ENCODE results near the gene MAP2K2. TPM values are rescaled to one million over a fixed set of nuclear protein-coding genes. Genes with fewer than 3 reads are reported as not detected.
A peak's percentile ranks its signal among the peaks of the same experiment; 100 is the strongest.

Gene MAP2K2
- polyA plus RNA-seq, 3 donors from 2014 or later = 75.5 to 96.0 (median 86.6) TPM

DNA sequence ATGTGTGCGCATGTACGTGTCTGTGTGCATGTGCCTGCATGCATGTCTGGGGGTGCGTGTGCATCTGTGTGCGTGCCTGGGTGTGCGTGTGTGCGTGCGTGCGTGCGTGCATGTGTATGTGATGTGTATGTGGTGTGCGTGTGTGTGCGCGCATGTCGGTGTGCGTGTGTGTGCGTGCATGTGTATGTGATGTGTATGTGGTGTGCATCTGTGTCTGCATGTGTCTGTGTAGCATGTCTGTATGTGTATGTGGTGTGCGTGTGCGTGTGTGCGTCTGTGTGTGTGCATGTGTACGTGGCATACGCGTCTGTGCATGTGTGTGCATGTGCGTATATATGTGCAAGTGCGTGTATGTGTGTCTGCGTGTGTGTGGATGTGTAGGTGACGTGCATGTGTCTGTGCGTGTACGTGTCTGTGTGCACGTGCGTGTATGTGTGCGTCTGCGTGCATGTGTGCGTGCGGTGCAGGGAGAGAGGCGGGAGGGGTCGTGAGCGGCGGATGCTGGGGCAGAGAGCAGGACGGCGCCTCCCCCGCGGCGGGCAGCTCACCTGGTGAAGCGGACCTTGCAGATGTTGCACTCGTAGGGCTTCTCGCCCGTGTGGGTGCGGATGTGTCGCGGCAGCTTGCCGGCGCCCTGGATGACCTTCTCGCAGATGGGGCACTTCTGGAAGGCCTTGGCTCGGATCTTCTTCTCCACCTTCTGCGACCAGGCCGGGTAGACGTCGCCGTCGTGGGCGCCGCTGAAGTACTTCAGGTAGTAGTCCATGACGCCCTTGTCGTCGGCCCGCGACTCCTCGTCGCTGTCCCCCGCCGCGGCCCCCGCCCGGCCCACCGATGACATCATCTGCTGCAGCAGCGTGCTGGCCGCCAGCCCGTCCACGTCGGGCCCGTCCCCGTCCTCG lies 70.2 kb downstream of the MAP2K2 start:
- Mint-ChIP-seq H3K9me3 (no peaks in the 10 kb centered on the region), H3K4me1 (peaks cover 57 to 59% of the 10 kb centered on the region in 2 donors), H3K27ac (peak overlapping the region; percentile 28 to 87 (median 78)), H3K27me3 (ENCODE audit: low read depth in 3 of 3) (peaks cover 24 to 28% (median 27%) of the 10 kb centered on the region in 3 donors), H3K4me3 (peak overlapping the region; percentile 10 to 60 (median 42)), H3K36me3 (peaks cover 19 to 29% (median 20%) of the 10 kb centered on the region in 3 donors)
- DNase-seq = no peak

DNA sequence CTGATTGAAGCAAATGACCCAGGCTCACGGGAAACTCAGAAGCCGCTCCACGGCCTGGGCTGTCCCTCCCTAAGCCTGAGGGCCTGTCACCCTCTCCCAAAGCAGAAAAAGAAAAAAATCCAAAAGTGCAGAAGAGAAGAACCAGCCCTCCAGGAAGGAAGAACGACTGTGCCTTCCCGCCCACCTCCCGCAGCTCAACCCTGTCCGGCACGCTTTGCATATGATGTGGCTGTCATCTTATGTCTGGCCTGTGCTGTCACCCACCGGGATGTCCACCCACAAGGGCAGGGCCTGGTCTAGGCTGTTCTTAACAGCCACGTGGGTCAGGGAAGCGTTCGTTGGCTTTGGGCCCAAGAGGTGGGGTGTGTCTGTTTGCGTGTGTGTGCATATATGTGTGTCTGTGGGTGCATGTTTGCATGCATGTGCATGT lies 70.9 kb downstream of the MAP2K2 start:
- Mint-ChIP-seq H3K27me3 (ENCODE audit: low read depth in 3 of 3) (peaks cover 22 to 25% (median 24%) of the 10 kb centered on the region in 3 donors), H3K4me3 (peak overlapping the region; percentile 10 to 60 (median 25)), H3K36me3 (peaks cover 19 to 29% (median 20%) of the 10 kb centered on the region in 3 donors), H3K27ac (peak overlapping the region; percentile 28 to 87 (median 78)), H3K9me3 (no peaks in the 10 kb centered on the region), H3K4me1 (peaks cover 56 to 57% of the 10 kb centered on the region in 2 donors)
- no peak for DNase-seq

DNA sequence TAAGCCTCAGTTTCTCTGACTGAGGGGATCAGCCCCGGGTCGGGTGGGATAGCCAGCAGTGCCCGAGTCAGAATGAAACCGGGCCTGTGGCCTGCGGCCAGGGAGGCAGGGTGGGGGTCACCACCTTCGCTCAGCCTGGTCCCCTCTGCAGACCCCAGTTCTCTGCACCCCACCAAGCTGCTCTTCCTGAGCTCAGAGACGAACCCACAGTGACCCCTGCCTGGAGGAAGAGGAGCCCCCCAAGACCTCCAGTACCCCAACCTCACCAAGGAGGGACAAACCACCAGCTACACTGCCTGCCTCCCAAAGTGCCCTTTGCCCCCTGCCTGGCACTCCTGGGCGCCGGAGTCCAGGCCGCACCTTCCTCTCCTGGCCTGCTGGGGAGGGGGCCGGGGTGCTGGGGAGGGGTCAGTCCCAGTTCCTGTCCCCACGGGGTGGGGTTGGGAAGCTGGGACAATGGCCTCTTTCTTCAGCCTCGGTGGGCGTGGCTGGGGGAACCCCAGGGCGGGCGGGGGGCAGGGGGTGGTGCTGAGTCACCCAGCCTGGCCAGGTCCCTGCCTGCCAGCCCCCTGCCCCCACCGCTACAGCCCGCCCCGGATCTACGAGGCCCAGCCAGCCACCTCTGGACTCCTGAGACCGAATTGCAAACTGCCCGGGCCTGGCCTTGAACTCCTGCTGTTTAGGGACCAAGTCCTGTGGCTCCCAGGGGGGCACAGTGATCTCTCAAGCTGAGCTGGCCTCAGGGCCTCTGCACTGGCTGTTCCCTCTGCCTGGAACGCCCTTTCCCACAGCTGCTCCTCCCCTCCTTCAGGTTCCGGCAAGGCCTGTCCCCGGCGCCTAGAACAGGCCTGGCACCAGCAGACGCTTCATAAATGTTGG lies 71.6 kb downstream of the MAP2K2 start:
- Mint-ChIP-seq H3K27ac (peak overlapping the region; percentile 39 to 88 (median 68)), H3K4me1 (peaks cover 49 to 51% of the 10 kb centered on the region in 2 donors)
- no peak for DNase-seq

DNA sequence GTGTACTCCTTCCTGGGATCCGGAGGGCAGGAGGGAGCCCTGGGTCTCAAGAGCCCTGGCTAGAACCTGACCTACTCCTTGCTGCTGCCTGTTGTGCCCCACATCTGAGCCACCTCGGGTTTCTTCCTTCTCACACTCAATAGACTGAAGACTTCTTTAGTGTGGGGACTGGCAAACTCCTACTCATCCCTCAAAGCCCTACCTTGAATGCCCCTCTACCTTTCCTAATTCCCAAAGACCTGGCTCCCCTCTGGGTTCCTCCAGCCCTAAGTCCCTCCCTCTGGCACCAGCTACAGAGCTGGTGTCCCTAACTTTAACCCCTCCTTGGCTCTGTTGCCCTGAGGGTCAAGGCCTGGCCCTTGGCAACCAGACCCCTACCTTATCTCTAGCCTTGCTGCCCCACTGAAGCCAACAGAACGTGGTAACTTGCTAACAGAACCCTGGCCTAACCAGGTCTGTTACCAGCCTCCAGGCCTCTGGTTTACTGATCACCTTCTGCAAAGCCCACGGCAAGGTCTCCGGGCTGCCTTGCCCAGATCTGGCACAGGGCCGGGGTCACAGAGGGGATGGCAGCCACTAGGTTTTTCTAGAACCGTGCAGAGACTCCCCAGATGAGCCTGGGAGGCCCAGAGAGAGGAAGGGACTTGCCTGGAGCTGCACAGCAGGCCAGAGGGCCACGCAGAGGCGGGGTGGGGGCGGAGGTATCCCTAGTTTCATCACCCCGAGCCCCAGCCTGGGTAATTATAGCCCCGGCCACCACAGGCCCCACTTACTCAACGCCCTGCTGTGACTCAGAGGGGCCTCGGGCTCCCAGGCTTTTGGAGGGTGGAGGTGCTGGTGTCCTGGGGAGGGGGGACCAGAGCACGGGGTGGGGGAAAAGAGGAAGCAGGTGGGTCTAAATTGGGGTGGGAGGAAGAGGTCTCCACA lies 72.5 kb downstream of the MAP2K2 start:
- H3K36me3 Mint-ChIP-seq = peaks cover 20 to 31% (median 20%) of the 10 kb centered on the region in 3 donors
- no peaks in the 10 kb centered on the region for H3K9me3 Mint-ChIP-seq
- peaks cover 14 to 19% (median 16%) of the 10 kb centered on the region in 3 donors for H3K27me3 Mint-ChIP-seq (ENCODE audit: low read depth in 3 of 3)
- peaks cover 47 to 51% of the 10 kb centered on the region in 2 donors for H3K4me1 Mint-ChIP-seq
- DNase-seq = no peak
- peak overlapping the region; percentile 82 to 90 (median 86) for H3K27ac Mint-ChIP-seq
- H3K4me3 Mint-ChIP-seq = peak overlapping the region in 2 of 5 donors; percentile 27 to 64

More for the DNA sequence above, 71.6 kb downstream of the MAP2K2 start:
- Mint-ChIP-seq H3K9me3 (no peaks in the 10 kb centered on the region), H3K4me3 (peak overlapping the region in 3 of 5 donors; percentile 6 to 60 (median 58)), H3K27me3 (ENCODE audit: low read depth in 3 of 3) (peaks cover 18 to 20% (median 20%) of the 10 kb centered on the region in 3 donors), H3K36me3 (peaks cover 19 to 29% (median 20%) of the 10 kb centered on the region in 3 donors)

DNA sequence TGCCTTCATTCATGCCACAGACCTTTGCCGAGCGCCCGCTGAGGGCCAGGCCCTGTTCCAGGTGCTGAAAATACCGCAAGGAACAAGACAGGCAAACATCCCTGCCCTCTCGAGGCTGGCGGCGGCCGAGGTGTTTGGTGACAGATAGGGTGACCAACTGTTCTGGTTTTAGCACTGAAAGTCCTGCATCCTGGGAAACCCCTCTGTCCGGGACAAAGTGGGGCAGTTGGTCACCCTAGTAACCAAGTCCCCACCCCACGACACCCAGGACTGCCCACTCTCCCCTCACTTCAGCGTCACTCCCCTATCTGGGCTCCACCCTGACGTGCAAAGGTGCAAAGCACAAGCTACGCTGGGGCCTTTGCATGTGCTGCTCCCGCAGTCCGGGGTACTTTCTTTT lies 74.5 kb downstream of the MAP2K2 start:
- DNase-seq = no peak
- Mint-ChIP-seq H3K36me3 (peaks cover 20 to 30% (median 23%) of the 10 kb centered on the region in 3 donors), H3K27ac (peak overlapping the region; percentile 0 to 83 (median 62)), H3K4me1 (peaks cover 40 to 49% of the 10 kb centered on the region in 2 donors), H3K4me3 (peak overlapping the region in 2 of 5 donors; percentile 23 to 52), H3K27me3 (ENCODE audit: low read depth in 3 of 3) (peaks cover 11 to 20% (median 19%) of the 10 kb centered on the region in 3 donors), H3K9me3 (no peaks in the 10 kb centered on the region)

DNA sequence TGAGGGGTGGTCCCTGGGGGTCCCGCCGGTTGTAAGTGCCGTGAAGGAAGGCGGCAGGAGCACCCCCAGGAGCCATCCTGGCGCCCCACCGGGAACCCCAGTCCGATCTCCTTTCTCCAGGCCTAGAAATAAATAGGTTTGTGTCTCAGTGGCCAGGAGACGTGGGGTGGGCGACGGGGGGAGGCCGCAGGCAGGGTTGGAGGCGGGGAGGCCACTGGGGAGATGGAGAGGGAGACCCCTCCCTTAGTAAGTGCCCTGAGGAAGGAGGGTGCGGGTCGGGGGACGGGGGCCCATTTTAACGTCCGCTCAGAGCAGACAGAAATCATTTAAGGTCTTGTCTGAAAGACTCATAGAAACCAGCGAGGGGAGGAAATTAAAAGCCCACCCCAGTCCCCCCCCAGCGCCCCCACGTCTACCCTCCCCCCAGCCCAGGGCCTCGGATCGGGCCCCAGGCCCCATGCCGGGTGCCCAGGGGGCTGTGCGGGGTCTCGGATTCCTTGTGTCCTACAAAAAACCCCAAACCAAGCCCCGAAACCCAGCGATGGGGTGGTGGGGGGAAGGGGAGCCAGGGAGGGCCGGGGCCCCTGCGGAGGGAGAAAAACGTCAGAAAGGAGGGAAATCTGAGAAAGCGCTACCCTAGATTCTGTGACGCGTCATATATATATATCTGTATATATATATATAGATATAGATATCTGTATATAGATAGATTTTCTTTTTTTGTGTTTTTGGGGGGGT lies 76.8 kb downstream of the MAP2K2 start:
- Mint-ChIP-seq H3K27ac (no peak overlapping the region), H3K4me1 (peaks cover 31 to 36% of the 10 kb centered on the region in 2 donors), H3K27me3 (ENCODE audit: low read depth in 3 of 3) (peaks cover 3 to 14% (median 10%) of the 10 kb centered on the region in 3 donors), H3K4me3 (no peak overlapping the region), H3K36me3 (peaks cover 9 to 19% (median 11%) of the 10 kb centered on the region in 3 donors), H3K9me3 (no peaks in the 10 kb centered on the region)
- DNase-seq = no peak

DNA sequence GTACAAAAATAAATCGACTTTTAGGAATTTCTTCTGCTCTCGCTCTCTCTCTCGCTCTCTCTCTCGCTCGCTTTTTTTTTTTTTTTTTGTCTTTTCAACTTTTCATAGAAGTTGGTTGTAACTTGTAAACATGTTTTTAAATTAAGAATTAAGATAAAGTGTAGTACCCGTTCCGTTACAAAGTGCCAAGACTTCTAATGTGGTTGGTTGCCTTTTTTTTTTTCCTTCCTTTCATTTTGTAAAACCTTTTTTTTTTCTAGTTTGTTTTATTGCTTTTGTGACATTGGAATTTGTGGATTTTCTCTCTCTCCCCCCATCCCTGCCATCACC lies 77.6 kb downstream of the MAP2K2 start:
- peaks cover 27 to 33% of the 10 kb centered on the region in 2 donors for H3K4me1 Mint-ChIP-seq
- DNase-seq = no peak

DNA sequence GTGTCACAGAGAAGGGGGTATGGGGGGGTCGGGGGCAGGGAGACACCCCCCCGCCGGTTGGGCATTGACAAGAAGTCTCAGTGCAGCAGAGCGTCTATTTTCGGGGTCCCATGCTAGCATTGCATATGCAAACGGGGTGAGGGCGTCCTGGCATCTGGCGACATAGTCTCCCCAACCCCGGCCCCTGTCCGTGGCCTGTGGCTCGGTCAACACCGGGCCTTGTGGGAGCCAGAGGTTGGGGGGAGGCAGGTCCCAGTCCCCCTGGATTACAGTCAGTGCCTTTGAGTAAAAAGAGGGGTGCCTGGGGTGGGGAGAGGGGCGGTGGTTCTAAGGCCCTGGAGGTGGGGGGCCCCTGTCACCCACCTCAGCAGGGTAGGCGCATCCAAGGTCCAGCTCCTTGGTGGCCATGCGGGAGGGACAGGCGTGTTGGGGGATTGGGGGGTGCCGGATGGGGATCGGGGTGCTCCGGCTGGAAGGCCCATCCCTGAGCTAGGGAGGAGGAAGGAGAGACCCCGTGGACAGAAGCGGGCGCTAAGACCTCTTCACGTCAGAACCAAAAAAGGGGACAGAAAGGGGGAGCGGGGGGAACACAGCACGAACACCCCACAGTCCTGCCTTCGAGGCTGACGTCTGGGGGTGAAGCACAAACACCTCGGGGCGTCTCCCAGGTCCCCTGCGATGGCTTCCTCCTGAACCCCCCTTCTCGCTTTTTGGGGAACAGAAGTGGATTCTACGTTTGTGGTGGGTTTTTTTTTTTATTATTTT lies 78.1 kb downstream of the MAP2K2 start:
- Mint-ChIP-seq H3K27me3 (ENCODE audit: low read depth in 3 of 3) (peaks cover 0 to 16% (median 5%) of the 10 kb centered on the region in 3 donors), H3K36me3 (peaks cover 4 to 14% (median 7%) of the 10 kb centered on the region in 3 donors), H3K9me3 (no peaks in the 10 kb centered on the region), H3K4me1 (peaks cover 23 to 27% of the 10 kb centered on the region in 2 donors), H3K4me3 (no peak overlapping the region), H3K27ac (no peak overlapping the region)
- no peak for DNase-seq

More for the DNA sequence above, 77.6 kb downstream of the MAP2K2 start:
- Mint-ChIP-seq H3K36me3 (peaks cover 8 to 18% (median 9%) of the 10 kb centered on the region in 3 donors), H3K27ac (peak overlapping the region in 3 of 6 donors; percentile 39 to 50 (median 49)), H3K27me3 (ENCODE audit: low read depth in 3 of 3) (peaks cover 1 to 16% (median 9%) of the 10 kb centered on the region in 3 donors), H3K4me3 (no peak overlapping the region), H3K9me3 (no peaks in the 10 kb centered on the region)

DNA sequence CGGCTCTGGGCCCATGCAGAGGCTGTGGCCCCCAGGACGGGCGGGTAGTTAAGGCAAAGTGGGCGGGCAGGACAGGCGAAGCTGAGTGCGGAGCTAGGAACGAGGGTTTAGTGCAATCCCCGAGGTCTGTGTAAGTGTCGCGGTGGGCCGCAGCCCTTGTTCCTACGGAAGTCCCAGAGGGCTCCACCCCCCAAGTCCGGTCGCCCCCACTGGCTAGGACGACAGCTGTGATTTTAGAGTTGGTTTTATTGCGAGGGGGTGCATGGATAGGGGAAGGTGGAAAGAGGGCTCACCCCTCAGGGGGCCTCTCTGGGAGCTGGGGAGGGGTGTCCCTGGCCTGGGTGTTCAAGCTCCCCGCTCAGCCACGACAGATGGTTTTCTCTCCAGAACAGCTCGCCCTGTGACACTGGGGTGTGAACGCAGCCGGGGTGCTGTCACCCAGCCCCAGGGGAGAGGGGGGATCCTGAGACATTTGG lies 78.9 kb downstream of the MAP2K2 start:
- H3K27ac Mint-ChIP-seq = peak overlapping the region in 1 of 6 donors; percentile 23
- no peak overlapping the region for H3K4me3 Mint-ChIP-seq
- H3K4me1 Mint-ChIP-seq = peaks cover 19 to 25% of the 10 kb centered on the region in 2 donors
- H3K36me3 Mint-ChIP-seq = peaks cover 0 to 9% (median 4%) of the 10 kb centered on the region in 3 donors
- DNase-seq = no peak
- no peaks in the 10 kb centered on the region for H3K9me3 Mint-ChIP-seq
- peaks cover 0 to 17% (median 5%) of the 10 kb centered on the region in 3 donors for H3K27me3 Mint-ChIP-seq (ENCODE audit: low read depth in 3 of 3)

DNA sequence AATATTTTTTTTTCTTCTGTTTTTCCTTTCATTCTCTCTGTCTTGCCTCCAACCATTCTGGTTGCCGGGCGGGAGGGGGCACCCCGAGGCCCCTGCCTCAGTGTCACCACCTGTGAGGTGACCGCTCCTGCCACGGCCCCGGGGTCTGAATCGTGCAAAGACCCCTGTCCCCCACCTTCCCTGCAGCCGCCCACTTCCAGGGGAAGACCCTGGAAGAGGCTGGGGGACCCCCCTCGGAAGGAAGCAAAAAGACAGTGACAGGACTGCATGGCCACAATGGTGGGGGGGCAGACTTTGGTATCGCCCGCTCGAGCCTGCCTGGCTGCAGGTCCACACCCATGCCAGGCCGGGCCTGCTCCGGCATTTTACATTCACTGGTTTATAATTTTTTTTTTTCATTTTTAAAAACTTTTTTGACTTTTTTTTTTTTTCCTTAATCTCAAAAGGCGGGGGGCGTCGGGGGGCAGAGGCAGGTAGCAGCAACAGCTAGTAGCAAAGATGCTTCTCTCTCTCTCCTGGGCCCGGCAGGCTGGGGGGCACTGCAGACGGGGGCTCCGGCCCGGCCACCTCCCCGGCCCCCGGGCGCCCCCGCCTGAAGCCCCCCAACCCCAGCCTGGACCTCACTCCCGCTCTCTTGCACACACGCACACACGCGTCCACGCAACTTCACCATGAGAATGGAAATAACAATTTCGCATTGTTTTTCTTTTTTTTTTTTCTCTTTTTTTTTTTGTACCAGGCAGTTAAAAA lies 79.8 kb downstream of the MAP2K2 start:
- H3K9me3 Mint-ChIP-seq = no peaks in the 10 kb centered on the region
- peaks cover 0 to 21% (median 3%) of the 10 kb centered on the region in 3 donors for H3K27me3 Mint-ChIP-seq (ENCODE audit: low read depth in 3 of 3)
- peak overlapping the region in 1 of 6 donors; percentile 23 for H3K27ac Mint-ChIP-seq
- no peak overlapping the region for H3K4me3 Mint-ChIP-seq
- DNase-seq = no peak
- H3K4me1 Mint-ChIP-seq = peaks cover 10 to 18% of the 10 kb centered on the region in 2 donors
- H3K36me3 Mint-ChIP-seq = peaks cover 0 to 5% (median 4%) of the 10 kb centered on the region in 3 donors

DNA sequence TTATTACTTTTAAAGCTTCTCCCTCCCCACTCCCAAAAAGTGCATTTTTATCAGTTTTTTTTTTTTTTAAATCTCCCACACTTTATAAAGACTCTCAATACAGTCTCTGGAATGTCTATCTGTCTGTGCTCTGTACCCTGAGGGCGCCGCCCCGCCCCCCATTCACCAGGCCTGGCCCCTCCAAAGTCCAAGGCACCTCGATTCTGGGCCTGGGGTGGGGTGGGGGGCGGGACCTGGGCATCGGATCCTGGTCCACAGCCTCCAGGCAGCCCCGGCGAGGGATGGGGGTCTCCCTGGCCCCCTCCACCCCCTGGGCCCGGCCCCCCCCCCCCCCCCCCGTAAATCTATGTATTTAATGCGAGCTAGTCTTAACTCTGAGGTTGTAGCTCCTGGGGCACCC lies 80.5 kb downstream of the MAP2K2 start:
- Mint-ChIP-seq H3K9me3 (no peaks in the 10 kb centered on the region), H3K4me3 (no peak overlapping the region), H3K36me3 (peaks cover 0 to 5% (median 4%) of the 10 kb centered on the region in 3 donors), H3K4me1 (peaks cover 9 to 17% of the 10 kb centered on the region in 2 donors), H3K27me3 (ENCODE audit: low read depth in 3 of 3) (peaks cover 0 to 21% (median 3%) of the 10 kb centered on the region in 3 donors), H3K27ac (no peak overlapping the region)
- no peak for DNase-seq
